NB4 (cell line): Measurements from ENCODE around the gene KIAA1958.

Experiments used
- DNase-seq: peaks from one replicate; pipeline ENCODE4 v3.0.0; 2010; ENCODE audit warnings: low read depth
- H3K4me3 ChIP-seq: one replicate; pipeline ENCODE4 v1.5.1; 2011; ENCODE audit warnings: mild to moderate bottlenecking, low read depth, low read length, moderate library complexity
- CTCF ChIP-seq: IDR thresholded peaks from one replicate; pipeline ENCODE4 v1.5.1; 2012; ENCODE audit warnings: low read depth, low read length
- MAX ChIP-seq: IDR thresholded peaks from 2 replicates; pipeline ENCODE4 v1.6.1; 2011; ENCODE audit warnings: low read depth, low read length
- MYC ChIP-seq: IDR thresholded peaks from 2 replicates; pipeline ENCODE4 v1.6.1; 2011; ENCODE audit warnings: low read depth, low read length
- POLR2A ChIP-seq: IDR thresholded peaks from 2 replicates; pipeline ENCODE4 v1.6.1; 2011; ENCODE audit warnings: mild to moderate bottlenecking; ENCODE audit not compliant: insufficient read length; ENCODE audit errors: extremely low read depth

KIAA1958 gene

GRCh38 chr9:112502175-112502946 lies 15.7 kb downstream of the KIAA1958 start:
- no peak for DNase-seq
- TF ChIP-seq CTCF (no peak), MYC (no peak), MAX (no peak), POLR2A (no peak)
- H3K4me3 ChIP-seq = no peak overlapping the region

- DNase-seq = no peak
- no peak for TF ChIP-seq CTCF
- no peak for TF ChIP-seq MYC
- no peak for TF ChIP-seq POLR2A
- TF ChIP-seq MAX = no peak
- H3K4me3 ChIP-seq = no peak overlapping the region
Measured at GRCh38 chr9:112503170-112503569, 16.5 kb downstream of the KIAA1958 start.

GRCh38 chr9:112505086-112505485 lies 18.5 kb downstream of the KIAA1958 start:
- no peak for DNase-seq

GRCh38 chr9:112505607-112506006 lies 19.0 kb downstream of the KIAA1958 start:
- H3K4me3 ChIP-seq = no peak overlapping the region
- no peak for TF ChIP-seq CTCF
- no peak for TF ChIP-seq MAX
- TF ChIP-seq MYC = no peak
- DNase-seq = no peak

More at GRCh38 chr9:112505086-112505485, 18.5 kb downstream of the KIAA1958 start:
- TF ChIP-seq MAX (no peak), CTCF (no peak), MYC (no peak), POLR2A (no peak)
- no peak overlapping the region for H3K4me3 ChIP-seq

- TF ChIP-seq MAX (no peak), POLR2A (no peak), MYC (no peak), CTCF (no peak)
- no peak overlapping the region for H3K4me3 ChIP-seq
- DNase-seq = no peak
Measured at GRCh38 chr9:112506571-112506970, 19.9 kb downstream of the KIAA1958 start.
